ENCODE measurements around the gene CMC2.

Gene CMC2

GRCh38 chr16:80982646-80983045 lies 24.0 kb downstream of the CMC2 start (continued):
- TF ChIP-seq HIC1 (tag by site-specific recombination; IDR thresholded peaks at IDR 0.05): peak; percentile 34; the same call in 1 of the 2 replicates
- no peak for TF ChIP-seq REST (tag by site-specific recombination; IDR thresholded peaks at IDR 0.05)
- no peak for TF ChIP-seq SETDB1 (IDR thresholded peaks at IDR 0.05; ENCODE audit: insufficient read length, low read length)
- no peak for TF ChIP-seq ZNF664 (tag by site-specific recombination; IDR thresholded peaks at IDR 0.05)
- no peak for TF ChIP-seq ZNF169 (tag by site-specific recombination; IDR thresholded peaks at IDR 0.05)
- 0 out of 2 replicates have a peak, but pooled peaks have one; percentile 26 for TF ChIP-seq KLF10 (tag by site-specific recombination; IDR thresholded peaks at IDR 0.05)
- TF ChIP-seq ZBTB21 (tag by site-specific recombination; IDR thresholded peaks at IDR 0.05): peak; percentile 48; the same call in 1 of the 2 replicates
- TF ChIP-seq ZNF692 (tag by site-specific recombination; IDR thresholded peaks at IDR 0.05): 0 out of 2 replicates have a peak, but pooled peaks have one; percentile 21
- TF ChIP-seq ZNF223 (tag by site-specific recombination; IDR thresholded peaks at IDR 0.05): no peak
- TF ChIP-seq ZNF571 (tag by site-specific recombination; IDR thresholded peaks at IDR 0.05): no peak
- TF ChIP-seq ZNF560 (tag by site-specific recombination; IDR thresholded peaks at IDR 0.05; ENCODE audit: borderline replicate concordance): no peak
- TF ChIP-seq, protein P1, sequence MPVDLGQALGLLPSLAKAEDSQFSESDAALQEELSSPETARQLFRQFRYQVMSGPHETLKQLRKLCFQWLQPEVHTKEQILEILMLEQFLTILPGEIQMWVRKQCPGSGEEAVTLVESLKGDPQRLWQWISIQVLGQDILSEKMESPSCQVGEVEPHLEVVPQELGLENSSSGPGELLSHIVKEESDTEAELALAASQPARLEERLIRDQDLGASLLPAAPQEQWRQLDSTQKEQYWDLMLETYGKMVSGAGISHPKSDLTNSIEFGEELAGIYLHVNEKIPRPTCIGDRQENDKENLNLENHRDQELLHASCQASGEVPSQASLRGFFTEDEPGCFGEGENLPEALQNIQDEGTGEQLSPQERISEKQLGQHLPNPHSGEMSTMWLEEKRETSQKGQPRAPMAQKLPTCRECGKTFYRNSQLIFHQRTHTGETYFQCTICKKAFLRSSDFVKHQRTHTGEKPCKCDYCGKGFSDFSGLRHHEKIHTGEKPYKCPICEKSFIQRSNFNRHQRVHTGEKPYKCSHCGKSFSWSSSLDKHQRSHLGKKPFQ (tag by site-specific recombination; IDR thresholded peaks at IDR 0.05): no peak
- no peak for TF ChIP-seq SCRT2 (tag by site-specific recombination; IDR thresholded peaks at IDR 0.05)
- peak; percentile 93 for TF ChIP-seq IKZF3 (tag by site-specific recombination; IDR thresholded peaks at IDR 0.05)
- TF ChIP-seq ZNF112 (tag by site-specific recombination; IDR thresholded peaks at IDR 0.05): no peak
- no peak for TF ChIP-seq ZNF530 (tag by site-specific recombination; IDR thresholded peaks at IDR 0.05; ENCODE audit: low read depth)
- no peak for TF ChIP-seq ZNF510 (tag by site-specific recombination; IDR thresholded peaks at IDR 0.05; ENCODE audit: insufficient replicate concordance)
- TF ChIP-seq KLF1 (tag by site-specific recombination; IDR thresholded peaks at IDR 0.05): no peak
- TF ChIP-seq ZNF521 (tag by site-specific recombination; IDR thresholded peaks at IDR 0.05): no peak
- TF ChIP-seq ZBTB7A (tag by site-specific recombination; IDR thresholded peaks at IDR 0.05; ENCODE audit: low read depth): 0 out of 2 replicates have a peak, but pooled peaks have one; percentile 33
- TF ChIP-seq ZNF19 (tag by site-specific recombination; IDR thresholded peaks at IDR 0.05; ENCODE audit: low read depth): no peak
- TF ChIP-seq ZNF354C (tag by site-specific recombination; IDR thresholded peaks at IDR 0.05; ENCODE audit: borderline replicate concordance, low read depth): no peak
- peak; percentile 71 for TF ChIP-seq ATF2 (tag by site-specific recombination; IDR thresholded peaks at IDR 0.05; ENCODE audit: low read depth)
- TF ChIP-seq, protein P2, sequence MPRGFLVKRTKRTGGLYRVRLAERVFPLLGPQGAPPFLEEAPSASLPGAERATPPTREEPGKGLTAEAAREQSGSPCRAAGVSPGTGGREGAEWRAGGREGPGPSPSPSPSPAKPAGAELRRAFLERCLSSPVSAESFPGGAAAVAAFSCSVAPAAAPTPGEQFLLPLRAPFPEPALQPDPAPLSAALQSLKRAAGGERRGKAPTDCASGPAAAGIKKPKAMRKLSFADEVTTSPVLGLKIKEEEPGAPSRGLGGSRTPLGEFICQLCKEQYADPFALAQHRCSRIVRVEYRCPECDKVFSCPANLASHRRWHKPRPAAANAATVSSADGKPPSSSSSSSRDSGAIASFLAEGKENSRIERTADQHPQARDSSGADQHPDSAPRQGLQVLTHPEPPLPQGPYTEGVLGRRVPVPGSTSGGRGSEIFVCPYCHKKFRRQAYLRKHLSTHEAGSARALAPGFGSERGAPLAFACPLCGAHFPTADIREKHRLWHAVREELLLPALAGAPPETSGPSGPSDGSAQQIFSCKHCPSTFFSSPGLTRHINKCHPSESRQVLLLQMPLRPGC (tag by site-specific recombination; IDR thresholded peaks at IDR 0.05): peak; percentile 52; the same call in 1 of the 2 replicates
- TF ChIP-seq ZBTB17 (tag by site-specific recombination; IDR thresholded peaks at IDR 0.05): 0 out of 2 replicates have a peak, but pooled peaks have one; percentile 36
- TF ChIP-seq GLI2 (tag by site-specific recombination; IDR thresholded peaks at IDR 0.05; ENCODE audit: borderline replicate concordance, low read depth): peak; percentile 91
- TF ChIP-seq ZNF248 (tag by site-specific recombination; IDR thresholded peaks at IDR 0.05): no peak
- TF ChIP-seq ZBTB48 (tag by site-specific recombination; IDR thresholded peaks at IDR 0.05): no peak
- TF ChIP-seq OVOL3 (tag by site-specific recombination; IDR thresholded peaks at IDR 0.05): no peak
- TF ChIP-seq ZNF561 (tag by site-specific recombination; IDR thresholded peaks at IDR 0.05; ENCODE audit: borderline replicate concordance): no peak
